HG03135 (cell line): Measurements from ENCODE around the gene CAMSAP3.
A peak's percentile ranks its signal among the peaks of the same experiment; 100 is the strongest.

Source experiments
- ATAC-seq: cut with Tn5 transposase; IDR thresholded peaks from one replicate; pipeline ENCODE4 v1.9.1; 2021; ENCODE audit warnings: mild to moderate bottlenecking, moderate library complexity; ENCODE audit not compliant: unreplicated experiment

CAMSAP3 gene

DNA sequence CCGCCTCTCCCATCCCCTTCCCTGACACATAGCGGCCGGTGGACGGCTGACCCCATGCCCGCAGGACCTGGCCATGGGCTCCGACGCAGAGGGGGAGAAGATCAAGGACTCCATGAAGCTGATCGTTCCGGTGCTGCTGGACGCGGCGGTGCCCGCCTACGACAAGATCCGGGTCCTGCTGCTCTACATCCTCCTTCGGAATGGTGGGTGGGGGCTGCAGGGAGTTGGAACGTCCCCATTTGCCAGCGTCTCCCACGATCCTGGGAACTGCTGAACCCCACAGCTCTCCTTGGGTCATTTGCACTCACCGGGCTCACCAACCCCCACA lies 48.9 kb downstream of the CAMSAP3 start:
- ATAC-seq = no peak

GRCh38 chr19:7645163-7645562 lies 49.5 kb downstream of the CAMSAP3 start:
- ATAC-seq = no peak

DNA sequence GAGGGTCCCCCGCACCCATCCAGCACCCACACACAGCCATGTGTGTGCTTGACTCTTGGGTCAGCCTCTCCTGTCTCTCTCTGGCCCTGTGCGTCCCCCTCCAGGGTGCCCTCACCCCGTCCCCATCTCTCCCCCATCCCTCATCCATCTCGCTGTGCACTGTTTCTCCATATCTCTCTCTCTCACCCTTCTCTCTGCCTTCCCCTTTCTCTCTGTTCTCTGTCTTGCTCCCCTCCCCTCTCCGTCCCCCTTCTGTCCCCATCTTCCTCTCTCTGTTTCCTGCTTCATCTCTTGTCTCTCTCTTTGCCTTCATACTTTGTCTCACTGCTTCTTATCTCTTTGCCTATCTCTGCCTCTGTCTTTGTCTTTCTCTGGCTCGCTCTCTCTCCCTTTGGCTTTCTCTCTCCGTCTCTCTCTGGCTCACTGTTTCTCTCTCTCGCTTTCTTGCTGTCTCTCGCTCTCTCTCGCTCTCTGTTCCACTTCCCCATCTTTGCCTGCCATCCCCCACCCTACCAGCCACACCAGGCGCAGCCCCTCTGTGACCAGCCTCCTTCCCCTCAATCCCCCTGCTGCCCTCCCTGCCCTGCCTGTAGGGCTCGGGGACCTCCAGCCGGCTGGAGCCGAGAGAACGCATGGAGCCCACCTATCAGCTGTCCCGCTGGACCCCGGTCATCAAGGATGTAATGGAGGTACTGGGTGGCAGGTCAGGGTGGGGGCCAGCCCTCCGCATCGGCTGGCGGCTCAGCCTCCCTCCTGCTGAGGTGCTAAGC lies 50.2 kb downstream of the CAMSAP3 start:
- no peak for ATAC-seq

DNA sequence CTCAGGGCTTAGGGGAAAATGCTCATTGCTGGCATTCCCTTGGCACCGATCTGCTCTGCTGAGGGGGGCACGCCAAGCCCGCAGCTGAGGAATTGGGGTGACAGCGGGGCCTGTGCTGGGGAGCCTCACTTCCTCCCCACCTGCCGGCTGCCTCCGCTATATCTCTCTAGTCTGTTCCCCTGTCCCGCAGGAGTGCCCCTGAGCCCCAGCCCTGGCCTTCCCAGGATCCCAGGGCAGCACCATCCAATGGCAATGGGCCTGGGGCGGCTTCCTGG lies 50.7 kb downstream of the CAMSAP3 start:
- ATAC-seq = no peak

DNA sequence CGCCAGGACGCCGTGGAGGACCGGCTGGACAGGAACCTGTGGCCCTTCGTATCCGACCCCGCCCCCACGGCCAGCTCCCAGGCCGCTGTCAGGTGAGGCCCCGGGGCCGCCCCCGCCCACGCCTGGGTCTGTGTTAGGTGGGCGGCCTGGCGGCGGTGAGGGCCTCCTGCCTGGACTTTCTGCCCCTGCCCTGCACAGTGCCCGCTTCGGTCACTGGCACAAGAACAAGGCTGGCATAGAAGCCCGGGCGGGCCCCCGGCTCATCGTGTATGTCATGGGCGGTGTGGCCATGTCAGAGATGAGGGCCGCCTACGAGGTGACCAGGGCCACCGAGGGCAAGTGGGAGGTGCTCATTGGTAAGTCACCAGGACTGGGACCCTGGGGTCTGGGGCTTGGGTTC lies 51.5 kb downstream of the CAMSAP3 start:
- ATAC-seq = no peak

- no peak for ATAC-seq
These were observed 52.8 kb downstream of the CAMSAP3 start for GRCh38 chr19:7648265-7649014.

DNA sequence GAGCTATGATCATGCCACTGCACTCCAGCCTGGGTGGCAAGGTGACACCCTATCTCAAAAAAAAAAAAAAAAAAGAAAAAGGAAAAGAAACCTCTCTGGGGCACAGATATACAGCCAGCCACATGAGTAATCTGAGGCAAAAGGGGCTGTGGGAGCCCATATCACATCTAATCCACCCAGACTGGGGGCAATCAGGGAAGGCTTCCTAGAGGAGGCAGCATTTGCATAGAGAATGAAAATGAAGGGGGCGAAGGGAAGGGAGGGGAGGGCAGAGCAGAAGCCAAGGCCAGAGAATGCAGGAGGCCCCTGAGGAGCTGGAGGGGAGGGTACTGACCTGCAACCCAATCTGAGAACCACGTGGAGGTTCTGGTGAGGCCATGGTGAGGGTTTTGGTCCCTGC lies 54.5 kb downstream of the CAMSAP3 start:
- ATAC-seq = no peak

DNA sequence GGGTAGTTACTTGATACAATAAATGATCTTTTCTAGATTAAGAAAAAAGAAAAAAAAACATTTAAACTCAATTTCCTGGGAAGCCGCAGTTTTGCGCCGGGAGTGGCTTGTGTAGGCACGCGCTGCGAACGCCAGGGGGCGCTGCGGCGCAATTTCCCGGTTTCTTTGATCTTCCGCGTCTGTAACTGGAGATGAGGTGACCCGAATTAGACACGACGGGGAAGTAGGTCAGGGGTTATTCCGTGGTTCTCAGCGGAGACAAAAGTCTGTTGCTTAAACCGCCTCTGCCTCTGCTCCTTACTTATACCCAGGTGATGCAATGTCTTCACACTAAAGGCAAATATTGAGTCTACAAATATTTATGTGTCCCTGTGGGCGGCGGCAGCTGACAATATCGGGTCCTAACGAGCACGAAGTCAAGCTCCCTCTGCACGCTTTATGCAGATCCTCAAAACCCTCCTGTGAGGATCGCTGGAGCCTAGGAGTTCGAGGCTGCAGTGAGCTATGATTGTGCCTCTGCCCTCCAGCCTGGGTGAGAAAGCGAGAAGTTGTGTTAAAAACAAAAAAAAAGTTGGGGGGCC lies 56.5 kb downstream of the CAMSAP3 start:
- ATAC-seq = no peak

DNA sequence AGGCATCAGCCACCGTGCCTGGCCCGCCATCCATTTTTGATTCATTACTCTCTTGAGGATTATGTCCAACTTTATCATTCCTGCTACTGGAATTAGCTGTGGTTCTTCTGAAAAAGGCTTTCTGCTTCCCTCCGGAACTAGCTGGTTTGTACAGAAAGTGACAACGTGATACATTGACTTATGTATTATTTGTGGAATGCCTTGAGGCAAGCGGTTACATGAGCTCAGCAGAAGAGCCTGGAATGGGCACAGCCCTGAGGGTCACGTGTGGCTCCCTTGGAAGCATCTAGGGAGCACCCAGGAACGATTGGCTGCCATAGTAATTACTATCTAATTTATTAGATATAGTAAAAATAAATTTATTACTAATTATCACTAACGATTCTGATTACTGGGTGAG lies 58.7 kb downstream of the CAMSAP3 start:
- ATAC-seq = no peak

DNA sequence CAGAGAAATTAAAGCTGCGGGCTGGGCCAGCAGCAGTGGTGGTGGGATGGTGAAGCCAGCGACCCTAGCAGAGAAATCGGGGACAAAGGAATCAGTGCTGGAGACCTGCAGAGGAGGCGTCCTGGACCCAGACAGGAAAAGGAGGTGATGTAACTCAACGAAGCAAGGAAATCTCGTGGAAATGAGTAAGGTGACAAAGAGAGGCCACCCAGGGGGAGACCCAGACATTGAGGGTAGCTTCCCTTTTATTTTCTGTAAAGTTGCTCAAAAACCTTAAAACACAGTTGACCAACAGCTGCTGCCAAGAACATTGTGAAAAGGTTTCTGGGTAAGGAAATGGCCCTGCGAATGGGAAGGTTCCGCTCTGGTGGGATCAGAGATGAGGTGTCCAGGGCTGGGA lies 59.9 kb downstream of the CAMSAP3 start:
- ATAC-seq = no peak

DNA sequence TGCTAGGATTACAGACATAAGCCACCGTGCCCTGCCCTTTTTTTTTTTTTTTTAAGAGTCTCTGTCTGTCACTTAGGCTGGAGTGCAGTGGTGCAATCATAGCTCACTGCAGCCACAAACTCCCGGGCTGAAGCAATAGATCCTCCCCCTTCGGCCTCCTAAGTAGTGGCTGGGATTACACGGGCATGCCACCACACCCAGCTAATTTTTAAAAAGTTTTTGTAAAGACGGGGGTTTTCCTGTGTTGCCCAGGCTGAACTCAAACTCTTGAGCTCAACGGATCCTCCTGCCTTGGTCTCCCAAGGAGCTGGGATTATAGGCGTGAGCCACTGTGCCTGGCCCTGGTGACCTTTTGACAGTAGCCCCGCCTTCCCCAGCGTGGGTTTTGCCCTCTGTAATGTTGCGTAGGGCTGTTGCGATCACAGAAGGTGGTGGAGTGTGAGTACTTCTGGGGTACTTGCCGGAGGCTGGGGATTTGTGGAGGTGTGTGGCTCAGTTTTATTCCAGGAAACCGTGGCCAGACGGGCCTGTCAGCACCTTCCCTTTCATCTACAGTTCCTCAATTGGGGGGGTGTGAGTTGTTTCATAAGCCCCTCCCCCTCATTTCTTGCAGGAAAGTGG lies 61.6 kb downstream of the CAMSAP3 start:
- ATAC-seq = no peak

DNA sequence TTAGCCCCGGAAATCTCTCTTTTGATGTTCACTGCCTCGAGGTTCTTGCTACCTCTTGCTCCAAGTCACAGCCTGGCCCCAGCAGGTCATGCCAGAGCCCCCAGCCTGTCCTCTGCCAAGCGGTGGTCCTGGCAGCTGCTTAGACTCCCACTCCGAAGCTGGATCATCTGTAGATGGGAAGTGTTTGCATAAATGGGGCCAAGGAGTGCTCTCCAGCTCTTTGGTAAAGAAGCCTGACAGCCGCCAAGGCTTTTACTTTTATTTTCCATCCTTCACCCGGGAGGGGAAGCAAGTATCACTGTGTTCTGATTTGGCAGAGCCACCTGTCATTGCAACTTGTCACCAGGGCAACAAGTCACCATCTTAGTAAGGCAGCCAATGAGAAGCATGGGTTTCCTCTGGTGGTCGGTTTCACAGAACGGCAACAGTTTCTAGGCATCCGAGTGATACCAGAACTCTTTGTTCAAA lies 62.6 kb downstream of the CAMSAP3 start:
- ATAC-seq = peak; percentile 80

DNA sequence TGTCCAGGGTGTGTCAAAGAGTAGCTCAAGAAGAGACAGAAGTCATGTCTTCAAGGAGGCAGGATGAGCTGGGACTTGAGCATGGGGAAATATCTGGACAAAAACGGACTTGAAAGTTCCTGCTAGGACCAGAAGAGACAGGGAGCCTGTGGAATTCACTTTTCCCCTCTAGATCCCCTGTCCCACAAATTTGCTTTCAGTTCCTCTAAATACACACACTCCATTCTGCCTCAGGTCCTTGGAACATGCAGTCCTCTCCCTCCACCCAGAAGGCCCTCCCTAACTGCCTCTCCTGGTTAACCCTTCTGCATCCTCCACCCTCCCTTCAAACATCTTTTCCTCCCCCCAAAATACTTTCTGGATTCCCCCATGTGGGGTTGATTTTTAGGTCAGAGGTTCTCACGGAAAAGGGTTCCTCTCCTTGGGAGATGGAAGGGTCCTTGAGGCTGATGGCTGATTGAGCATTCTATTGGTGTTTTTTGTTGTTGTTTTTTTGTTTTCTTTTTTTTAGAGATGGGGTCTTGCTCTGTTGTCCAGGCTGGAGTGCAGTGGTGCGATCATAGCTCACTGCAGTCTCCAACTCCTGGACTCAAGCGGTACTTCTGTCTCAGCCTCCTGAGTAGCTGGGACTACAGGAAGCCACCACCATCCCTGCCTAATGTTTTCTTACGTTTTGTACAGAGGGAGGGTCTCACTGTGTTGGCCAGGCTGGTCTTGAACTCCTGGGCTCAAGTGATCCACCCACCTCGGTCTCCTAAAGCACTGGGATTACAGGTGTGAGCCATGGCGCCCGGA lies 66.3 kb downstream of the CAMSAP3 start:
- ATAC-seq = no peak

- no peak for ATAC-seq
These were observed 67.0 kb downstream of the CAMSAP3 start for GRCh38 chr19:7662657-7663056.

- no peak for ATAC-seq
These were observed 68.0 kb downstream of the CAMSAP3 start for GRCh38 chr19:7663706-7664105.

DNA sequence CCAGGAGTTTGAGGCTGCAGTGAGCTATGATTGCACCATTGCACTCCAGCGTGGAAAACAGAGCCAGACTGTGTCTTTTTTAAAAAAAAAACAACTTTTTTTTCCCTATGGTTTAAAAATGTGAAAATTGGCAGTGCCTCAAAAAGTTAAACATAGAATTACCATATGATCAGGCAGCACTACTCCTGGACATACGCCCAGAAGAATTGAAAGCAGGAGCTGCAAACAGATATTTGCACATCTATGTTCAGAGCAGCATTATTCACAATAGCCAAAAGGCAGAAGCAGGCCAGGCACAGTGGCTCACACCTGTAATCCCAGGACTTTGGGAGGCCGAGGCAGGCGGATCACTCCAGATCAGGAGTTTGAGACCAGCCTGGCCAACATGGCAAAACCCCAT lies 69.4 kb downstream of the CAMSAP3 start:
- ATAC-seq = no peak
